GM19239 (cell line): ENCODE data around the gene DPH6.
"Not testable (repeated sequence)": the region's sequence is repeated elsewhere in the genome, so short reads cannot be mapped to it uniquely, and the experiment has no call there.

Source experiments
- DNase-seq: peaks from one replicate; pipeline ENCODE4 v3.0.0; 2011; ENCODE audit warnings: low spot score; ENCODE audit not compliant: insufficient read length
- FAIRE-seq: peaks from 2 replicates; lab custom pipeline; 2011; peaks lifted over from hg19 to GRCh38; lab: Jason Lieb, UNC

The DPH6 gene

GRCh38 chr15:35442742-35443141, 103.2 kb downstream of the DPH6 start:
- FAIRE-seq, result no peak
- no peak for DNase-seq

- DNase-seq, FAIRE-seq: not testable (repeated sequence)
These were observed 104.7 kb downstream of the DPH6 start for GRCh38 chr15:35441279-35441678.

GRCh38 chr15:35440265-35440664, 105.7 kb downstream of the DPH6 start:
- no peak for FAIRE-seq
- no peak for DNase-seq

GRCh38 chr15:35439291-35439690, 106.7 kb downstream of the DPH6 start:
- no peak for DNase-seq
- FAIRE-seq, result no peak

- DNase-seq (no peak), FAIRE-seq (no peak)
These were observed 108.8 kb downstream of the DPH6 start for GRCh38 chr15:35437157-35437556.

GRCh38 chr15:35436422-35436821, 109.5 kb downstream of the DPH6 start:
- DNase-seq, result no peak
- FAIRE-seq, result no peak

- DNase-seq (no peak), FAIRE-seq (no peak)
These were observed 114.7 kb downstream of the DPH6 start for GRCh38 chr15:35431281-35431680.

- FAIRE-seq (no peak), DNase-seq (no peak)
These were observed 115.7 kb downstream of the DPH6 start for GRCh38 chr15:35430301-35430700.

- no peak for FAIRE-seq
- DNase-seq, result no peak
These were observed 118.5 kb downstream of the DPH6 start for GRCh38 chr15:35427496-35427895.

GRCh38 chr15:35427091-35427490, 118.9 kb downstream of the DPH6 start:
- DNase-seq, result no peak
- FAIRE-seq, result no peak

GRCh38 chr15:35410775-35411174, 135.2 kb downstream of the DPH6 start:
- no peak for FAIRE-seq
- no peak for DNase-seq

- DNase-seq, result no peak
- FAIRE-seq, result no peak
These were observed 146.1 kb downstream of the DPH6 start for GRCh38 chr15:35399901-35400300.

- DNase-seq (no peak), FAIRE-seq (no peak)
These were observed 148.9 kb downstream of the DPH6 start for GRCh38 chr15:35397027-35397426.

- no peak for DNase-seq
- no peak for FAIRE-seq
These were observed 151.5 kb downstream of the DPH6 start for GRCh38 chr15:35394416-35394815.

- DNase-seq (no peak), FAIRE-seq (no peak)
These were observed 152.6 kb downstream of the DPH6 start for GRCh38 chr15:35393398-35393797.

GRCh38 chr15:35391408-35391984, 154.5 kb downstream of the DPH6 start:
- not testable (repeated sequence) for DNase-seq, FAIRE-seq

- DNase-seq (no peak), FAIRE-seq (no peak)
These were observed 162.5 kb downstream of the DPH6 start for GRCh38 chr15:35383506-35383905.

GRCh38 chr15:35381328-35381727, 164.6 kb downstream of the DPH6 start:
- FAIRE-seq (no peak), DNase-seq (no peak)

- FAIRE-seq, result no peak
- no peak for DNase-seq
These were observed 166.0 kb downstream of the DPH6 start for GRCh38 chr15:35379972-35380371.

GRCh38 chr15:35378454-35378853, 167.5 kb downstream of the DPH6 start:
- not testable (repeated sequence) for FAIRE-seq

GRCh38 chr15:35376707-35377106, 169.3 kb downstream of the DPH6 start:
- no peak for FAIRE-seq
- no peak for DNase-seq

More at GRCh38 chr15:35378454-35378853, 167.5 kb downstream of the DPH6 start:
- DNase-seq, result not testable (repeated sequence)

GRCh38 chr15:35374661-35375060, 171.3 kb downstream of the DPH6 start:
- FAIRE-seq, result no peak

More at GRCh38 chr15:35374661-35375060, 171.3 kb downstream of the DPH6 start:
- no peak for DNase-seq
